ENCODE results near the gene CALHM1. TPM values are rescaled to one million over a fixed set of nuclear protein-coding genes. Genes with fewer than 3 reads are reported as not detected.

CALHM1 gene
- total RNA-seq, 1 donor from 2014 or later: not detected

DNA sequence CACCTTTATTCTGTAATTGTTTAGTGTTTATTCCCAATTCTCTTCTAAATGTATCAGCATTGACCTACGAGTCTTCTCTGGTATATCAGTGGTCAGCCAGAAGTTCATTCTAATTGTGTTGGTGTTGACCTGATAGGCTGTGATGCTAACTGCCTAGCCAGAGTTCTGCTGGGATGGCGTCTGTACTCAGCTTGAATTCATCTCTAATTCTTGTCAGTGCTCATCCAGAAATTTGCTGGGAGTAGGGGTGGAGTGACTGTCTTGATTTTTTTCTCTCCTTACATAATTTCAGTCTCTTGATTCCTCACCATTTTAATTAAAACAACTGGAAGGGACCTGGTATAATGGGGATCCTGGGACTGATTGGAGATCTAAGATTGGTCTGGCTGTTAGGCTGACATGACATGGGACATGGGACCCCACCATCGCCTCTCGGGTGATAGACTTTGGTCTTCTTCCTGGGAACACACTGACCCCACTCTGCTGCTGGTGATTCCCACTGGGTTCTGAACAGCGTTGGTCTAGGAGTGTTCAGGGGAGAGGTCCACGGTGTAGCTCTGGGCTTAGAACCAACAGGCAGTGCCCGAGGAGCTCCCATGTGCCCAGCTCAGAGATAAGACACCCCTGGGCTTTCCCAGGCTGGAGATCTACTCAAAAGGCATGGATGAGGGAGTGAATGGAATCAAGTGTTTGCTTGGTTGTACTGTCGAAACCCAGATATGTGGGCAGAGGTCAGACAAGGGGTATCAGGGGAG, 38.6 kb upstream of the CALHM1 start:
- no peaks in the 10 kb centered on the region for H3K9me3 ChIP-seq
- no peaks in the 10 kb centered on the region for H3K36me3 ChIP-seq
- no peaks in the 10 kb centered on the region for H3K27me3 ChIP-seq
- DNase-seq (ENCODE audit: extremely low spot score in 2 of 2): no peak
- no peak for TF ChIP-seq POLR2AphosphoS5 (IDR thresholded peaks at IDR 0.05; ENCODE audit: insufficient read depth in 1 of 2, low read depth in 1 of 2)
- TF ChIP-seq, protein P1, sequence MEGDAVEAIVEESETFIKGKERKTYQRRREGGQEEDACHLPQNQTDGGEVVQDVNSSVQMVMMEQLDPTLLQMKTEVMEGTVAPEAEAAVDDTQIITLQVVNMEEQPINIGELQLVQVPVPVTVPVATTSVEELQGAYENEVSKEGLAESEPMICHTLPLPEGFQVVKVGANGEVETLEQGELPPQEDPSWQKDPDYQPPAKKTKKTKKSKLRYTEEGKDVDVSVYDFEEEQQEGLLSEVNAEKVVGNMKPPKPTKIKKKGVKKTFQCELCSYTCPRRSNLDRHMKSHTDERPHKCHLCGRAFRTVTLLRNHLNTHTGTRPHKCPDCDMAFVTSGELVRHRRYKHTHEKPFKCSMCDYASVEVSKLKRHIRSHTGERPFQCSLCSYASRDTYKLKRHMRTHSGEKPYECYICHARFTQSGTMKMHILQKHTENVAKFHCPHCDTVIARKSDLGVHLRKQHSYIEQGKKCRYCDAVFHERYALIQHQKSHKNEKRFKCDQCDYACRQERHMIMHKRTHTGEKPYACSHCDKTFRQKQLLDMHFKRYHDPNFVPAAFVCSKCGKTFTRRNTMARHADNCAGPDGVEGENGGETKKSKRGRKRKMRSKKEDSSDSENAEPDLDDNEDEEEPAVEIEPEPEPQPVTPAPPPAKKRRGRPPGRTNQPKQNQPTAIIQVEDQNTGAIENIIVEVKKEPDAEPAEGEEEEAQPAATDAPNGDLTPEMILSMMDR (IDR thresholded peaks at IDR 0.05): no peak
- no peak for TF ChIP-seq POLR2A (IDR thresholded peaks at IDR 0.05)
- H3K4me3 ChIP-seq: no peak overlapping the region
- H3K27ac ChIP-seq: no peak overlapping the region
- intact Hi-C loops (cut with DNase I): no loop called here
- H3K4me1 ChIP-seq: peaks cover 27% of the 10 kb centered on the region

- no peak for DNase-seq (ENCODE audit: extremely low spot score in 2 of 2)
- Histone ChIP-seq H3K9me3 (no peaks in the 10 kb centered on the region), H3K36me3 (no peaks in the 10 kb centered on the region), H3K4me1 (peaks cover 39% of the 10 kb centered on the region), H3K4me3 (no peak overlapping the region), H3K27ac (no peak overlapping the region), H3K27me3 (no peaks in the 10 kb centered on the region)
- intact Hi-C loops (cut with DNase I): no loop called here
- TF ChIP-seq, protein P1 (IDR thresholded peaks at IDR 0.05): no peak
- TF ChIP-seq POLR2A (IDR thresholded peaks at IDR 0.05) (no peak), POLR2AphosphoS5 (IDR thresholded peaks at IDR 0.05; ENCODE audit: insufficient read depth in 1 of 2, low read depth in 1 of 2) (no peak)
These were observed 36.6 kb upstream of the CALHM1 start for GRCh38 chr10:103495321-103495720.

DNA sequence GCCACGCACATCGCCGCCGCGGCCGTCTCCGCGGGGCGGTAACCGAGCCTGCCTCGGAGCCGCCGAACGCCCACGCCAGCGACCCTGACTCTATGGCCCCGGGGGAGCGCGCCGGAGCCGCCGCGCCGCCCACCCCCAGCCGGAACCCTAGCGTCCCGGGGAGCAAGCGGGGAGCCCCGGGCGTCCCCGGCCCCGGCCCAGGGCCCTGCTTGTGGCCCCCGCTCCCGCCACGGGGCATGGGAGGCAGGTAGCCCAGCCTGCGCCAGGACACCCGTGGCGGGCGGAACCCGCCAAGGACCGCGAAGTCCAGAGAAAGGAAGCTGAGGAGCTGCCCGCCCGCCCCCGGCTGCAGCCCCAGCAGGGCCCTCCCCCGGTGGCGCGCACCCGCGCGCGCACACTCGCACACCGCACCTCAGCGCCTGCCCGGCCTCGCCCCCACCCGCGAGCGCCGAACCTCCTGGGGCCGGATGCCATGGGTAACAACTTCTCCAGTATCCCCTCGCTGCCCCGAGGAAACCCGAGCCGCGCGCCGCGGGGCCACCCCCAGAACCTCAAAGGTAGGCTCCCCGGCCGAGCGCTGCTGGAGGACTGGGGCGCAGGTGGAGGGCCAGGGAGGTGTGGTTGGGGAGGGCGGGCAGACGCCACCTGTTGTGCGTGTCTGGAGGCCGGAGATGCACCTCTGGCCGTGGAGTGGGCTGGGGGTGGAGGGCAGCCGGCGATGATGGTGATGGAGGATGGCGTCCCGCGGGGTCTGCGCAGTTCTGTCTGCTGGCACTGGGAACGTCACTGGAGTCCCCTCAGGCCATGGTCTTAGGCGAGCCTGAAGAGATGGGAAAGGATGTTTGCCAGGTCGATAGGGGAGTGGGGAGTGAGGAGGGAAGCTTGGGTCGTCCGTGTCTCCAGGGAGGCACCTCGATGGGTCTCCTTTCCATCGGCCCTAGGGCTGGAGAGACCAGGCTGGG, 35.5 kb upstream of the CALHM1 start:
- peak overlapping the region; percentile 59 to 69 for H3K4me3 ChIP-seq
- TF ChIP-seq POLR2AphosphoS5 (IDR thresholded peaks at IDR 0.05; ENCODE audit: insufficient read depth in 1 of 2, low read depth in 1 of 2): no peak
- TF ChIP-seq, protein P1 (IDR thresholded peaks at IDR 0.05): no peak
- no peak for TF ChIP-seq POLR2A (IDR thresholded peaks at IDR 0.05)
- H3K27me3 ChIP-seq: no peaks in the 10 kb centered on the region
- peak overlapping the region; percentile 71 for H3K27ac ChIP-seq
- H3K4me1 ChIP-seq: peaks cover 39% of the 10 kb centered on the region
- H3K36me3 ChIP-seq: no peaks in the 10 kb centered on the region
- intact Hi-C loops (cut with DNase I): no loop called here
- DNase-seq (ENCODE audit: extremely low spot score in 2 of 2): no peak
- no peaks in the 10 kb centered on the region for H3K9me3 ChIP-seq

GRCh38 chr10:103493362-103493915, 34.7 kb upstream of the CALHM1 start, which contains the start of gene NEURL1:
TSS of gene NEURL1 (plus strand) at chr10:103493705. CDS start at chr10:103494388, 683 bp downstream.
- H3K27me3 ChIP-seq: no peaks in the 10 kb centered on the region
- peak within 1 kb of the TSS; percentile 71 for H3K27ac ChIP-seq
- DNase-seq (ENCODE audit: extremely low spot score in 2 of 2): no peak
- H3K4me1 ChIP-seq: peaks cover 39% of the 10 kb centered on the region
- H3K4me3 ChIP-seq: peak within 1 kb of the TSS; percentile 59 to 69
- no peaks in the 10 kb centered on the region for H3K36me3 ChIP-seq
- H3K9me3 ChIP-seq: no peaks in the 10 kb centered on the region
- intact Hi-C loops (cut with DNase I): no loop called here
- TF ChIP-seq POLR2A (IDR thresholded peaks at IDR 0.05) (no peak), POLR2AphosphoS5 (IDR thresholded peaks at IDR 0.05; ENCODE audit: insufficient read depth in 1 of 2, low read depth in 1 of 2) (peak in 1 of 2 donors; percentile 52)

GRCh38 chr10:103492655-103493261, 34.1 kb upstream of the CALHM1 start:
- DNase-seq (ENCODE audit: extremely low spot score in 2 of 2): no peak
- H3K27me3 ChIP-seq: no peaks in the 10 kb centered on the region
- H3K36me3 ChIP-seq: no peaks in the 10 kb centered on the region
- H3K4me1 ChIP-seq: peaks cover 39% of the 10 kb centered on the region
- no peak for TF ChIP-seq POLR2A (IDR thresholded peaks at IDR 0.05)
- no peak for TF ChIP-seq POLR2AphosphoS5 (IDR thresholded peaks at IDR 0.05; ENCODE audit: insufficient read depth in 1 of 2, low read depth in 1 of 2)
- TF ChIP-seq, protein P1 (IDR thresholded peaks at IDR 0.05): no peak
- no peaks in the 10 kb centered on the region for H3K9me3 ChIP-seq
- peak overlapping the region; percentile 59 to 69 for H3K4me3 ChIP-seq
- peak overlapping the region; percentile 71 for H3K27ac ChIP-seq
- intact Hi-C loops (cut with DNase I): no loop called here
